T-cell (primary cell): ENCODE measurements around the gene F11R. TPM values are rescaled to one million over a fixed set of nuclear protein-coding genes. Genes with fewer than 3 reads are reported as not detected.

Experiments used
- ATAC-seq, 4 experiments: fragments of 200-7000 bp in 3 of 4; fragments of 150-1000 bp in 1 of 4; cut with Tn5 transposase; replicated peaks in 1 of 4; 1 replicate in 3 of 4; 2 replicates in 1 of 4; pipeline ENCODE4 v1.10.0; 2021; ENCODE audit warnings: moderate library complexity in 3 of 4, mild to moderate bottlenecking in 2 of 4, moderate number of reproducible peaks in 1 of 4
- CTCF ChIA-PET, 2 donors: fragments of 300-600 bp; sonication (Branson Sonifier 250); formaldehyde crosslinking; loops; one replicate each; lab custom pipeline; 2022; ENCODE audit warnings: antibody characterized with exemption in 2 of 2; lab: Charles Lee
- POLR2A ChIA-PET, 2 donors: fragments of 300-600 bp; sonication (Branson Sonifier 250); formaldehyde crosslinking; loops; one replicate each; lab custom pipeline; 2022; ENCODE audit warnings: antibody characterized with exemption in 2 of 2; lab: Charles Lee
- DNase-seq, 35 experiments: peaks; one replicate each; pipeline versions ENCODE4 v3.0.0 to v3.0.0-alpha.2; 2013 to 2023
- H3K27ac ChIP-seq: one replicate; pipeline ENCODE4 v1.5.1; 2013; ENCODE audit warnings: low read length
- H3K27me3 ChIP-seq, 2 experiments: replicated peaks in 1 of 2; 1 replicate in 1 of 2; 2 replicates in 1 of 2; pipeline versions ENCODE4 v1.6.1 to v1.7.0; 2013; ENCODE audit warnings: low read length in 1 of 2, mixed read lengths in 1 of 2; ENCODE audit not compliant: control insufficient read depth in 2 of 2, insufficient read depth in 2 of 2; ENCODE audit errors: extremely low read depth in 1 of 2
- H3K36me3 ChIP-seq, 2 donors: 1 replicate in 1 of 2; 2 replicates in 1 of 2; pipeline versions ENCODE4 v1.6.1 to v1.7.0; 2013; ENCODE audit warnings: low read length in 1 of 2; ENCODE audit not compliant: control insufficient read depth in 2 of 2, insufficient read depth in 1 of 2; ENCODE audit errors: extremely low read depth in 1 of 2
- H3K4me1 ChIP-seq, 2 experiments: 1 replicate in 1 of 2; 2 replicates in 1 of 2; pipeline versions ENCODE4 v1.6.1 to v1.7.0; 2013; ENCODE audit warnings: low read length in 2 of 2, mixed read lengths in 1 of 2; ENCODE audit not compliant: insufficient read depth in 2 of 2, control insufficient read depth in 1 of 2; ENCODE audit errors: extremely low read depth in 1 of 2
- H3K4me3 ChIP-seq, 2 donors: 1 replicate in 1 of 2; 2 replicates in 1 of 2; pipeline versions ENCODE4 v1.5.1 to v1.7.0; 2013; ENCODE audit warnings: mild to moderate bottlenecking in 2 of 2, low read length in 1 of 2, moderate library complexity in 1 of 2; ENCODE audit not compliant: control insufficient read depth in 1 of 2; ENCODE audit errors: extremely low read depth in 1 of 2
- H3K9me3 ChIP-seq: 2 replicates; pipeline ENCODE4 v1.7.0; 2013
- H3K27ac Mint-ChIP-seq, 2 donors: one replicate each; pipeline ENCODE4 v1.8.0; 2020 to 2021; ENCODE audit warnings: mild to moderate bottlenecking in 2 of 2, mixed read lengths in 2 of 2
- H3K27me3 Mint-ChIP-seq, 2 donors: one replicate each; pipeline ENCODE4 v1.8.0; 2021 to 2022; ENCODE audit warnings: mixed read lengths in 2 of 2
- H3K36me3 Mint-ChIP-seq: one replicate; pipeline ENCODE4 v1.8.0; 2021; ENCODE audit warnings: mixed read lengths
- H3K4me1 Mint-ChIP-seq, 3 donors: one replicate each; pipeline ENCODE4 v1.8.0; 2020 to 2022; ENCODE audit warnings: mixed read lengths in 3 of 3, mild to moderate bottlenecking in 1 of 3
- H3K4me3 Mint-ChIP-seq, 3 donors: one replicate each; pipeline ENCODE4 v1.8.0; 2020 to 2022; ENCODE audit warnings: mild to moderate bottlenecking in 3 of 3, mixed read lengths in 3 of 3, moderate library complexity in 3 of 3
- H3K9me3 Mint-ChIP-seq, 3 donors: one replicate each; pipeline ENCODE4 v1.8.0; 2020 to 2022; ENCODE audit warnings: mixed read lengths in 3 of 3
- WGBS: methylation state at CpG from one replicate; pipeline ENCODE4 v1.1.5; 2013; ENCODE audit warnings: missing lambda C conversion rate; ENCODE audit not compliant: insufficient coverage; 5-methylcytosine and 5-hydroxymethylcytosine counted together
- total RNA-seq, 35 experiments: library from RNA in 6 of 35; stranded (reverse) in 6 of 35; fragments of 120-200 nt in 1 of 35; gene quantifications; one replicate each; pipeline versions ENCODE4 v1.2.1 to v1.2.4 and lab custom pipeline; 2013 to 2026

Gene F11R
- total RNA-seq, 5 donors from 2014 or later (not counting 1 experiment from before 2014, with no cell fraction given): 14.6 to 21.0 (median 18.7) TPM

- Mint-ChIP-seq H3K36me3 (peaks cover 47% of the 10 kb centered on the region), H3K4me3 (peak within 1 kb of the TSS; percentile 89 to 98 (median 90)), H3K9me3 (no peaks in the 10 kb centered on the region), H3K4me1 (peaks cover 39 to 56% (median 49%) of the 10 kb centered on the region in 3 donors), H3K27me3 (no peaks in the 10 kb centered on the region), H3K27ac (peak within 1 kb of the TSS; percentile 98 to 100)
- Histone ChIP-seq H3K36me3 (peaks cover under 1 to 65% of the 10 kb centered on the region in 2 donors), H3K9me3 (no peaks in the 10 kb centered on the region), H3K4me1 (peaks cover 14 to 35% of the 10 kb centered on the region in 2 experiments), H3K27me3 (no peaks in the 10 kb centered on the region), H3K27ac (peak within 1 kb of the TSS; percentile 85), H3K4me3 (peak within 1 kb of the TSS; percentile 95 to 97)
- DNase-seq (peak; percentile 82 to 97 (median 91)), ATAC-seq (peak; percentile 82 to 85 (median 83))
- 2% methylated on average over 13 of the region's 29 CpGs for WGBS
- ChIA-PET POLR2A (interaction anchor here (0.5 to 2.4 kb wide), 12 partner anchors 14 to 120 kb away, joined by 3 to 10 read pairs (median 5); partner anchors contain the start of genes ARHGAP30 (in 1 of the 2), DEDD (in 1 of the 2), F11R (in 1 of the 2) and PPOX (in 1 of the 2)), CTCF (interaction anchor here (0.6 to 3.3 kb wide), 10 partner anchors 16 to 335 kb away, joined by 3 to 21 read pairs (median 4); partner anchors contain the start of genes ARHGAP30 (in 1 of the 2), F11R (in 1 of the 2), KLHDC9 (in 1 of the 2) and PPOX (in 1 of the 2))
These were observed 25.0 kb upstream of the F11R start, which contains the start of gene USF1 for GRCh38 chr1:161045736-161046604. Gene USF1 (minus strand): TSS chr1:161045977. CDS start chr1:161043275, 2,702 bp downstream.

- Histone ChIP-seq H3K36me3 (peaks cover 0 to 65% of the 10 kb centered on the region in 2 donors), H3K27ac (peak overlapping the region; percentile 85), H3K27me3 (no peaks in the 10 kb centered on the region), H3K9me3 (no peaks in the 10 kb centered on the region), H3K4me3 (peak overlapping the region; percentile 95 to 97), H3K4me1 (peaks cover 14 to 35% of the 10 kb centered on the region in 2 experiments)
- POLR2A ChIA-PET: interaction anchor here (0.5 to 2.4 kb wide), 14 partner anchors 9 to 417 kb away, joined by 3 to 10 read pairs (median 5); partner anchors contain the start of genes ARHGAP30 (in 2 of the 2), F11R (in 2 of the 2) and PPOX (in 1 of the 2)
- Mint-ChIP-seq H3K36me3 (peaks cover 48% of the 10 kb centered on the region), H3K4me1 (peaks cover 39 to 56% (median 51%) of the 10 kb centered on the region in 3 donors), H3K4me3 (peak overlapping the region; percentile 89 to 98 (median 90)), H3K27ac (peak overlapping the region; percentile 98 to 100), H3K9me3 (no peaks in the 10 kb centered on the region), H3K27me3 (no peaks in the 10 kb centered on the region)
- CTCF ChIA-PET: interaction anchor here (0.5 to 3.3 kb wide), 15 partner anchors 9 to 336 kb away, joined by 3 to 21 read pairs (median 3); partner anchors contain the start of genes ARHGAP30 (in 1 of the 2), F11R (in 1 of the 2), KLHDC9 (in 1 of the 2) and PPOX (in 1 of the 2)
- ATAC-seq: peak; percentile 50 to 61 (median 56)
- under 1% methylated on average over 35 of the region's 48 CpGs for WGBS
- DNase-seq: peak in 34 of 35 experiments; percentile 32 to 79 (median 46)
These were observed 24.2 kb upstream of the F11R start for GRCh38 chr1:161044908-161045735.

GRCh38 chr1:161044535-161044907 is 23.6 kb upstream of the F11R start:
- H3K4me1 ChIP-seq: peaks cover 18 to 40% of the 10 kb centered on the region in 2 experiments
- H3K27ac ChIP-seq: peak overlapping the region; percentile 85
- peaks cover 5 to 65% of the 10 kb centered on the region in 2 donors for H3K36me3 ChIP-seq
- DNase-seq: peak in 3 of 35 experiments; percentile 17 to 69 (median 27)
- peak overlapping the region; percentile 95 to 97 for H3K4me3 ChIP-seq
- no peaks in the 10 kb centered on the region for H3K9me3 ChIP-seq
- ChIA-PET CTCF (interaction anchor here (0.7 to 3.3 kb wide), 9 partner anchors 10 to 269 kb away, joined by 3 to 14 read pairs (median 3); partner anchors contain the start of genes ARHGAP30 (in 1 of the 2), F11R (in 1 of the 2), KLHDC9 (in 1 of the 2) and SDHC (in 1 of the 2)), POLR2A (interaction anchor here (0.6 to 2.4 kb wide), 8 partner anchors 9 to 416 kb away, joined by 3 to 10 read pairs (median 5); partner anchors contain the start of genes ARHGAP30 (in 2 of the 2) and F11R (in 2 of the 2))
- Mint-ChIP-seq H3K9me3 (no peaks in the 10 kb centered on the region), H3K27me3 (no peaks in the 10 kb centered on the region), H3K4me1 (peaks cover 39 to 62% (median 57%) of the 10 kb centered on the region in 3 donors), H3K4me3 (peak overlapping the region; percentile 89 to 98 (median 90)), H3K36me3 (peaks cover 48% of the 10 kb centered on the region), H3K27ac (peak overlapping the region; percentile 98 to 100)
- ATAC-seq: peak in 1 of 4 experiments; percentile 15
- H3K27me3 ChIP-seq: no peaks in the 10 kb centered on the region

GRCh38 chr1:161039546-161039945 is 18.6 kb upstream of the F11R start:
- WGBS: 100% methylated on average over 2 of the region's 5 CpGs
- Histone ChIP-seq H3K36me3 (peaks cover 5 to 42% of the 10 kb centered on the region in 2 donors), H3K4me3 (no peak overlapping the region), H3K27me3 (no peaks in the 10 kb centered on the region), H3K4me1 (peaks cover 21 to 49% of the 10 kb centered on the region in 2 experiments), H3K27ac (peak overlapping the region; percentile 76), H3K9me3 (no peaks in the 10 kb centered on the region)
- ATAC-seq: no peak
- Mint-ChIP-seq H3K27me3 (no peaks in the 10 kb centered on the region), H3K9me3 (no peaks in the 10 kb centered on the region), H3K4me1 (peaks cover 47 to 58% (median 58%) of the 10 kb centered on the region in 3 donors), H3K27ac (peak overlapping the region; percentile 82 to 86), H3K36me3 (peaks cover 32% of the 10 kb centered on the region), H3K4me3 (peak overlapping the region; percentile 57 to 88 (median 72))
- DNase-seq: no peak
- CTCF ChIA-PET: interaction anchor here (0.6 to 5.1 kb wide), 7 partner anchors 18 to 58 kb away, joined by 3 to 25 read pairs (median 7); partner anchors contain the start of genes KLHDC9 (in 2 of the 2), ARHGAP30 (in 1 of the 2) and F11R (in 1 of the 2)
- POLR2A ChIA-PET: interaction anchor here (0.5 to 1.9 kb wide), 5 partner anchors 18 to 764 kb away, joined by 6 to 17 read pairs (median 8); partner anchors contain the start of gene F11R (in 2 of the 2)

GRCh38 chr1:161039154-161039545 is 18.2 kb upstream of the F11R start:
- DNase-seq (no peak), ATAC-seq (peak in 1 of 4 experiments; percentile 2)
- Mint-ChIP-seq H3K36me3 (peaks cover 32% of the 10 kb centered on the region), H3K27ac (peak overlapping the region; percentile 95), H3K4me1 (peaks cover 43 to 54% (median 54%) of the 10 kb centered on the region in 3 donors), H3K9me3 (no peaks in the 10 kb centered on the region), H3K4me3 (peak overlapping the region; percentile 88 to 90 (median 89)), H3K27me3 (no peaks in the 10 kb centered on the region)
- peaks cover 5 to 42% of the 10 kb centered on the region in 2 donors for H3K36me3 ChIP-seq
- ChIA-PET POLR2A (interaction anchor here (0.5 to 1.9 kb wide), 7 partner anchors 9 to 764 kb away, joined by 4 to 17 read pairs (median 7); partner anchors contain the start of gene F11R (in 2 of the 2)), CTCF (interaction anchor here (0.6 to 5.1 kb wide), 7 partner anchors 15 to 59 kb away, joined by 3 to 25 read pairs (median 7); partner anchors contain the start of genes KLHDC9 (in 2 of the 2), ARHGAP30 (in 1 of the 2) and F11R (in 1 of the 2))
- peaks cover 17 to 45% of the 10 kb centered on the region in 2 experiments for H3K4me1 ChIP-seq
- H3K27ac ChIP-seq: peak overlapping the region; percentile 76
- WGBS: no CpG with 5 or more reads among the region's 3 CpGs
- peak overlapping the region; percentile 70 to 95 for H3K4me3 ChIP-seq
- H3K27me3 ChIP-seq: no peaks in the 10 kb centered on the region
- no peaks in the 10 kb centered on the region for H3K9me3 ChIP-seq
